ENCODE measurements around the gene SDK1. TPM values are rescaled to one million over a fixed set of nuclear protein-coding genes. Genes with fewer than 3 reads are reported as not detected.

SDK1 gene
- total RNA-seq, 4 donors from 2014 or later: 2.5 to 12.9 (median 6.1) TPM

DNA sequence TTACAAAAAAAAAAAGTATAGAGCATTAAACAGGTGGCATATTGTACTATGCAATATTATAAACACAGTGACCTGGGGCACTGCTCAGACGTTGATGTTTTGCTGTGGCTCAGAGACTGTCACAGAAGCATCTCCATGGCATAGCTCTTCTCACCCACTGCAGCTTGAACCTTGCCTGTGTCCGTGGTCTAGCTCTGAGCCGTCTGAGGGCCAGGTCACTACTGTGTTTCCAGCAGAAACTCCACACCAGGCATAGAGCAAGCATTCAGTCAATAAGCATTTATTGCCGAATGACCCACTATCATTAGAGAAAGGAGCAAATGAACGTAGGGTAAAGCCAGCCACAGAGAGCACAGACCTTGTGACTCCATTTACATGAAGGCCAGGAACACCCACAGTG, 937.8 kb downstream of the SDK1 start:
- H3K4me3 ChIP-seq: no peak overlapping the region
- H3K27ac ChIP-seq: no peak overlapping the region
- H3K27me3 ChIP-seq: no peaks in the 10 kb centered on the region
- no peaks in the 10 kb centered on the region for H3K4me1 ChIP-seq
- WGBS: 89% methylated on average over 5 of the region's 5 CpGs
- TF ChIP-seq, protein P1, sequence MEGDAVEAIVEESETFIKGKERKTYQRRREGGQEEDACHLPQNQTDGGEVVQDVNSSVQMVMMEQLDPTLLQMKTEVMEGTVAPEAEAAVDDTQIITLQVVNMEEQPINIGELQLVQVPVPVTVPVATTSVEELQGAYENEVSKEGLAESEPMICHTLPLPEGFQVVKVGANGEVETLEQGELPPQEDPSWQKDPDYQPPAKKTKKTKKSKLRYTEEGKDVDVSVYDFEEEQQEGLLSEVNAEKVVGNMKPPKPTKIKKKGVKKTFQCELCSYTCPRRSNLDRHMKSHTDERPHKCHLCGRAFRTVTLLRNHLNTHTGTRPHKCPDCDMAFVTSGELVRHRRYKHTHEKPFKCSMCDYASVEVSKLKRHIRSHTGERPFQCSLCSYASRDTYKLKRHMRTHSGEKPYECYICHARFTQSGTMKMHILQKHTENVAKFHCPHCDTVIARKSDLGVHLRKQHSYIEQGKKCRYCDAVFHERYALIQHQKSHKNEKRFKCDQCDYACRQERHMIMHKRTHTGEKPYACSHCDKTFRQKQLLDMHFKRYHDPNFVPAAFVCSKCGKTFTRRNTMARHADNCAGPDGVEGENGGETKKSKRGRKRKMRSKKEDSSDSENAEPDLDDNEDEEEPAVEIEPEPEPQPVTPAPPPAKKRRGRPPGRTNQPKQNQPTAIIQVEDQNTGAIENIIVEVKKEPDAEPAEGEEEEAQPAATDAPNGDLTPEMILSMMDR (IDR thresholded peaks at IDR 0.05): no peak
- no peak for TF ChIP-seq POLR2A (IDR thresholded peaks at IDR 0.05)
- no peak for TF ChIP-seq POLR2AphosphoS5 (IDR thresholded peaks at IDR 0.05)
- TF ChIP-seq EP300 (IDR thresholded peaks at IDR 0.05): no peak
- H3K9me3 ChIP-seq: no peaks in the 10 kb centered on the region
- no peaks in the 10 kb centered on the region for H3K36me3 ChIP-seq
- no peak for DNase-seq (ENCODE audit: low spot score in 2 of 2)

DNA sequence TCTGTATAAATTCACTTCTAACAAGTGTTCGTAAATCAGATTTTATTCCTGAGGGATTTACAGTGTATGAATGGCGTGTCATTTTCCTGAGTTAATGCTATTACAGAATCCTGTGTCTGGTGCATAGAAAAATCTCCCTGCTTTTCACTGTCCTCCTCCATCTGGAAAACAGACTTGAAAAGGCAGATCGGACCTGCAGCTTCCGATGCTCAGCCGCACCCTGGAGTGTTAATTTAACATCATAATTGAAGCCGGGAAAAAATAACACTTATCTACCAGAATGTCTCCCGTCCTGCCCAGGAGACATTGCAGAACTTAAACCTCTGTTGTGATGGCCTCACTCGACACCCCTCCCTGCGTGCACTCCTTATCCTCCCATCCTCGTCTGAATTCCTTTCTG, 939.0 kb downstream of the SDK1 start:
- Histone ChIP-seq H3K9me3 (no peaks in the 10 kb centered on the region), H3K27ac (no peak overlapping the region), H3K36me3 (peaks cover 4% of the 10 kb centered on the region), H3K27me3 (no peaks in the 10 kb centered on the region), H3K4me1 (no peaks in the 10 kb centered on the region), H3K4me3 (no peak overlapping the region)
- WGBS: 80% methylated on average over 10 of the region's 10 CpGs
- TF ChIP-seq POLR2A (IDR thresholded peaks at IDR 0.05): no peak
- TF ChIP-seq POLR2AphosphoS5 (IDR thresholded peaks at IDR 0.05): no peak
- TF ChIP-seq, protein P1 (IDR thresholded peaks at IDR 0.05): no peak
- TF ChIP-seq EP300 (IDR thresholded peaks at IDR 0.05): no peak
- no peak for DNase-seq (ENCODE audit: low spot score in 2 of 2)

DNA sequence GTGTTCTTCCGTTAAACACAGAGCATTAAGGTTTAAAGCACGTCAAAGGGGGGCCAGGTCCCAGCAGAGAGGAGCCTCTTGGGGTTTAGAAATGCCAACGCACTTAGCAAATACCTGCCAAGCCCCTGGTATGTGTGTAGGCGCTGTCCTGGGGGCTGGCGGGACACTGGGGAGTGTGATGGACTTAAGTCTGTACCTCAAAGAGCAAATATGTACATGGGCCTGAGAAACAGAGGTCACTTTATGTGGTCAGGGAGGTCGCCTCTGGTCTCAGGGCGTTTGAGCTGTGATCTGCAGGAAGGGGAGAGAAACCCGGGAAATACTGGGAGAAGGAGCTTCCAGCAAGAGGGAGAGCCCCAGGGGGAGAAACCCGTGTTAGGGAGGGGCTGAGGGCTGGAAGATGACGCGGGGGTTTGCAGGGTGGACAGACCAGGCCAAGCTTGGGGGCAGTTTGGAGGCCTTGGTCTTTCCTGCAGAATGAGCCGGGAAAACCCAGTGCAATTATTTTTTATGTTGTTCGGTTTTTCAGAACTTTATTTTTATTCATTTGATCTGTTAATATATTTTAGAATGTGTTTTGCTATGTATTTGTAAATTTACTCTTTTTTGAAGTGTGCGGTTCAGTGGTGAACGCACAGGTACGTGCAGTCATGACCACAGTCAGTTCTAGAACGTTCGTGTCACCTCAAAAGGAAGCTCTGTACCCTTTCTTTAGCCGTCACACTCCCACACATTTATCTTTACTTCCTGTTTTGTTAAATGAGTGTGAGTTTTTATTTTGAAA, 939.7 kb downstream of the SDK1 start:
- TF ChIP-seq POLR2A (IDR thresholded peaks at IDR 0.05): no peak
- TF ChIP-seq, protein P1 (IDR thresholded peaks at IDR 0.05): no peak
- no peak for TF ChIP-seq POLR2AphosphoS5 (IDR thresholded peaks at IDR 0.05)
- TF ChIP-seq EP300 (IDR thresholded peaks at IDR 0.05): no peak
- WGBS: 76% methylated on average over 19 of the region's 19 CpGs
- no peak for DNase-seq (ENCODE audit: low spot score in 2 of 2)
- H3K9me3 ChIP-seq: no peaks in the 10 kb centered on the region
- H3K27ac ChIP-seq: no peak overlapping the region
- H3K4me1 ChIP-seq: no peaks in the 10 kb centered on the region
- no peaks in the 10 kb centered on the region for H3K27me3 ChIP-seq
- peaks cover 4% of the 10 kb centered on the region for H3K36me3 ChIP-seq
- no peak overlapping the region for H3K4me3 ChIP-seq

DNA sequence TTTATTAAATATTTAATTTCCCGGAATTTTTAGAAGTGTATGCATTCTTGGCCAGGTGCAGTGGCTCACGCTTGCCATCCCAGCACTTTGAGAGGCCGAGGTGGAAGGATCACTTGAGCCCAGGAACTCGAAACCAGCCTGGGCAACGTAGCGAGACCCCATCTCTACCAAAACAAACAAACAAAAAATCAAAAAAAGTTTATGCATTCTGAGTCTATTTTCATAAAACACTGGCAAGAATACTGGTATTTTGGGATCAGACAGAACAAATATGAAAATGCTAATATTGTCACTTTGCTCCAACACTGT, 940.2 kb downstream of the SDK1 start:
- no peaks in the 10 kb centered on the region for H3K27me3 ChIP-seq
- no peak for DNase-seq (ENCODE audit: low spot score in 2 of 2)

DNA sequence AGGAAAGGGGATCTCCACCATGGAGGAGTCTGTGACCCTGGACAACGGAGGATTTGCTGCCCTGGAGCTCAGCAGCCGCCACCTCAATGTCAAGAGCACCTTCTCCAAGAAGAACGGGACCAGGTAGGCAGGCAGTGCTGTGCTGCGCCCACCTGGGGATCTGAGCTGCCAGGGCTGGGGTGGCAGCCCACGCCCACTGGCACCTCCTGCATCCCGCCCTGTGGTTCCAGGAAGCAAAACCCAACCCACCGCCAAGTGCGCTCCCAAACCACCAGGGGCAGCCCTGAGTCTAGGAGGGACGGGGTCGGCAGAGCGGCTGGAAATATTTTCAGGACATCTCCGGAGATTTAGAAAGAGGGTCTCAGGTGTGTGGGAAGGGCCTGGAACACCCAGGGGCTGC, 940.7 kb downstream of the SDK1 start:
- Histone ChIP-seq H3K36me3 (peaks cover 4% of the 10 kb centered on the region), H3K9me3 (no peaks in the 10 kb centered on the region), H3K27me3 (no peaks in the 10 kb centered on the region), H3K4me3 (no peak overlapping the region), H3K4me1 (no peaks in the 10 kb centered on the region), H3K27ac (no peak overlapping the region)
- no peak for TF ChIP-seq POLR2AphosphoS5 (IDR thresholded peaks at IDR 0.05)
- no peak for TF ChIP-seq POLR2A (IDR thresholded peaks at IDR 0.05)
- TF ChIP-seq, protein P1 (IDR thresholded peaks at IDR 0.05): no peak
- TF ChIP-seq EP300 (IDR thresholded peaks at IDR 0.05): no peak
- DNase-seq (ENCODE audit: low spot score in 2 of 2): no peak
- WGBS: 90% methylated on average over 7 of the region's 12 CpGs

More for the DNA sequence above, 940.2 kb downstream of the SDK1 start:
- no peak for TF ChIP-seq POLR2A (IDR thresholded peaks at IDR 0.05)
- TF ChIP-seq, protein P1 (IDR thresholded peaks at IDR 0.05): no peak
- no peak for TF ChIP-seq EP300 (IDR thresholded peaks at IDR 0.05)
- Histone ChIP-seq H3K27ac (no peak overlapping the region), H3K4me3 (no peak overlapping the region), H3K4me1 (no peaks in the 10 kb centered on the region), H3K9me3 (no peaks in the 10 kb centered on the region), H3K36me3 (peaks cover 4% of the 10 kb centered on the region)
- 93% methylated on average over 6 of the region's 6 CpGs for WGBS
